Measurements from ENCODE around the gene EHD2. TPM values are rescaled to one million over a fixed set of nuclear protein-coding genes. Genes with fewer than 3 reads are reported as not detected.

Gene EHD2
- polyA plus RNA-seq, 1 donor from 2014 or later, result not detected

- TF ChIP-seq EZH2 (IDR thresholded peaks at IDR 0.05; ENCODE audit: borderline replicate concordance, insufficient read depth, low read length, poor library complexity, severe bottlenecking) (no peak), MXI1 (conservative IDR thresholded peaks at IDR 0.05; ENCODE audit: poor library complexity, severe bottlenecking) (no peak), EP300 (conservative IDR thresholded peaks at IDR 0.05; ENCODE audit: poor library complexity, severe bottlenecking) (no peak), POLR2AphosphoS5 (IDR thresholded peaks at IDR 0.05) (no peak), SMC3 (conservative IDR thresholded peaks at IDR 0.05; ENCODE audit: poor library complexity) (no peak), CTCF (IDR thresholded peaks at IDR 0.05; ENCODE audit: poor library complexity, severe bottlenecking) (no peak), RAD21 (conservative IDR thresholded peaks at IDR 0.05) (no peak)
- H2AFZ ChIP-seq (ENCODE audit: low read depth, low read length), result no peak overlapping the region
Observed at GRCh38 chr19:47730910-47731309, 17.7 kb downstream of the EHD2 start.

GRCh38 chr19:47735131-47735530 lies 21.9 kb downstream of the EHD2 start:
- Histone ChIP-seq H3K9me3 (ENCODE audit: low read length) (no peaks in the 10 kb centered on the region), H4K20me1 (ENCODE audit: insufficient read depth) (no peaks in the 10 kb centered on the region), H3K36me3 (ENCODE audit: insufficient read depth, low read length) (no peaks in the 10 kb centered on the region), H3F3A (ENCODE audit: insufficient read depth, low read length, poor library complexity, severe bottlenecking) (no peaks in the 10 kb centered on the region), H3K4me3 (ENCODE audit: low read length) (no peak overlapping the region), H3K79me2 (replicated peaks; ENCODE audit: insufficient read depth, low read length) (no peaks in the 10 kb centered on the region), H3K9me2 (ENCODE audit: insufficient read depth, low read length) (no peaks in the 10 kb centered on the region), H3K9ac (ENCODE audit: low read length) (no peak overlapping the region), H3K27me3 (ENCODE audit: insufficient read depth, low read depth, low read length) (no peaks in the 10 kb centered on the region), H2AFZ (ENCODE audit: low read depth, low read length) (no peak overlapping the region), H3K27ac (ENCODE audit: low read length) (no peak overlapping the region), H3K4me2 (ENCODE audit: low read length) (no peak overlapping the region)
- TF ChIP-seq CTCF (IDR thresholded peaks at IDR 0.05; ENCODE audit: poor library complexity, severe bottlenecking) (no peak), EP300 (conservative IDR thresholded peaks at IDR 0.05; ENCODE audit: poor library complexity, severe bottlenecking) (no peak), RAD21 (conservative IDR thresholded peaks at IDR 0.05) (no peak), TAF1 (IDR thresholded peaks at IDR 0.05; ENCODE audit: low read depth) (no peak), POLR2AphosphoS5 (IDR thresholded peaks at IDR 0.05) (no peak), EZH2 (IDR thresholded peaks at IDR 0.05; ENCODE audit: borderline replicate concordance, insufficient read depth, low read length, poor library complexity, severe bottlenecking) (no peak), MXI1 (conservative IDR thresholded peaks at IDR 0.05; ENCODE audit: poor library complexity, severe bottlenecking) (no peak), SMC3 (conservative IDR thresholded peaks at IDR 0.05; ENCODE audit: poor library complexity) (no peak)
- TF ChIP-seq, protein P1, sequence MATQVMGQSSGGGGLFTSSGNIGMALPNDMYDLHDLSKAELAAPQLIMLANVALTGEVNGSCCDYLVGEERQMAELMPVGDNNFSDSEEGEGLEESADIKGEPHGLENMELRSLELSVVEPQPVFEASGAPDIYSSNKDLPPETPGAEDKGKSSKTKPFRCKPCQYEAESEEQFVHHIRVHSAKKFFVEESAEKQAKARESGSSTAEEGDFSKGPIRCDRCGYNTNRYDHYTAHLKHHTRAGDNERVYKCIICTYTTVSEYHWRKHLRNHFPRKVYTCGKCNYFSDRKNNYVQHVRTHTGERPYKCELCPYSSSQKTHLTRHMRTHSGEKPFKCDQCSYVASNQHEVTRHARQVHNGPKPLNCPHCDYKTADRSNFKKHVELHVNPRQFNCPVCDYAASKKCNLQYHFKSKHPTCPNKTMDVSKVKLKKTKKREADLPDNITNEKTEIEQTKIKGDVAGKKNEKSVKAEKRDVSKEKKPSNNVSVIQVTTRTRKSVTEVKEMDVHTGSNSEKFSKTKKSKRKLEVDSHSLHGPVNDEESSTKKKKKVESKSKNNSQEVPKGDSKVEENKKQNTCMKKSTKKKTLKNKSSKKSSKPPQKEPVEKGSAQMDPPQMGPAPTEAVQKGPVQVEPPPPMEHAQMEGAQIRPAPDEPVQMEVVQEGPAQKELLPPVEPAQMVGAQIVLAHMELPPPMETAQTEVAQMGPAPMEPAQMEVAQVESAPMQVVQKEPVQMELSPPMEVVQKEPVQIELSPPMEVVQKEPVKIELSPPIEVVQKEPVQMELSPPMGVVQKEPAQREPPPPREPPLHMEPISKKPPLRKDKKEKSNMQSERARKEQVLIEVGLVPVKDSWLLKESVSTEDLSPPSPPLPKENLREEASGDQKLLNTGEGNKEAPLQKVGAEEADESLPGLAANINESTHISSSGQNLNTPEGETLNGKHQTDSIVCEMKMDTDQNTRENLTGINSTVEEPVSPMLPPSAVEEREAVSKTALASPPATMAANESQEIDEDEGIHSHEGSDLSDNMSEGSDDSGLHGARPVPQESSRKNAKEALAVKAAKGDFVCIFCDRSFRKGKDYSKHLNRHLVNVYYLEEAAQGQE (IDR thresholded peaks at IDR 0.05; ENCODE audit: borderline replicate concordance), result no peak

More at GRCh38 chr19:47730910-47731309, 17.7 kb downstream of the EHD2 start:
- Histone ChIP-seq H3K9me3 (ENCODE audit: low read length) (no peaks in the 10 kb centered on the region), H3K9me2 (ENCODE audit: insufficient read depth, low read length) (no peaks in the 10 kb centered on the region), H3K27ac (ENCODE audit: low read length) (no peak overlapping the region), H3K27me3 (ENCODE audit: insufficient read depth, low read depth, low read length) (peaks cover 6% of the 10 kb centered on the region), H3K4me3 (ENCODE audit: low read length) (no peak overlapping the region), H4K20me1 (ENCODE audit: insufficient read depth) (no peaks in the 10 kb centered on the region), H3K4me2 (ENCODE audit: low read length) (no peak overlapping the region), H3K9ac (ENCODE audit: low read length) (no peak overlapping the region), H3K79me2 (replicated peaks; ENCODE audit: insufficient read depth, low read length) (no peaks in the 10 kb centered on the region), H3K36me3 (ENCODE audit: insufficient read depth, low read length) (no peaks in the 10 kb centered on the region), H3F3A (ENCODE audit: insufficient read depth, low read length, poor library complexity, severe bottlenecking) (no peaks in the 10 kb centered on the region)

All from neural cell (in vitro differentiated cells).